ENCODE results near the gene CCDC127. TPM values are rescaled to one million over a fixed set of nuclear protein-coding genes. Genes with fewer than 3 reads are reported as not detected.

The CCDC127 gene
- total RNA-seq, 1 donor = 4.3 TPM

DNA sequence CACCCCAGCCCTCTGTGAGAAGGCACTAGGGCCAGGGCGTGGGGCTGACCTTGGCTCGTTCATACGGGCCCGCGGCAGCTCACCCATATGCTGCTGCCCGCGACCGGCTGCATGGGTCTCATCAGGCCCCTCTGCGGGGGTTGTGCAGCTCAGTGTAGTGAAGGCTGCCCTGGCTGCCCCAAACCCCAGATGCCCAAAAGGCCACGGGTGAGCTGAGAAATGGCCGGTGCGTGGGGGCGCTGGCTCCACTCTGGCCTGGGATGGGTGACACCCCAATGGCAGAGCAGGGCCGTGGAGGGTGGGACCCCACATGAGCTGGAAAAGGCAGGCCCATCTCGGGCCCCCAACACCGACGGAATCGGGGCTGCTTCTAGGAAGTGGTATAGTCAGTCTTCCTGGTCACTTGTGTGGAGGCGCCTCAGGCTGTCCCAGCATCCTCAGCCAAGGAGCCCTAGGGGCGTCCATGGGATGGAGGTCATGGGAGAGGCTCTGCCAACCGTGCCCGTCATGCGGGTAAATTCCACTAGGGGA is 46.1 kb downstream of the CCDC127 start:
- TF ChIP-seq, protein P1, sequence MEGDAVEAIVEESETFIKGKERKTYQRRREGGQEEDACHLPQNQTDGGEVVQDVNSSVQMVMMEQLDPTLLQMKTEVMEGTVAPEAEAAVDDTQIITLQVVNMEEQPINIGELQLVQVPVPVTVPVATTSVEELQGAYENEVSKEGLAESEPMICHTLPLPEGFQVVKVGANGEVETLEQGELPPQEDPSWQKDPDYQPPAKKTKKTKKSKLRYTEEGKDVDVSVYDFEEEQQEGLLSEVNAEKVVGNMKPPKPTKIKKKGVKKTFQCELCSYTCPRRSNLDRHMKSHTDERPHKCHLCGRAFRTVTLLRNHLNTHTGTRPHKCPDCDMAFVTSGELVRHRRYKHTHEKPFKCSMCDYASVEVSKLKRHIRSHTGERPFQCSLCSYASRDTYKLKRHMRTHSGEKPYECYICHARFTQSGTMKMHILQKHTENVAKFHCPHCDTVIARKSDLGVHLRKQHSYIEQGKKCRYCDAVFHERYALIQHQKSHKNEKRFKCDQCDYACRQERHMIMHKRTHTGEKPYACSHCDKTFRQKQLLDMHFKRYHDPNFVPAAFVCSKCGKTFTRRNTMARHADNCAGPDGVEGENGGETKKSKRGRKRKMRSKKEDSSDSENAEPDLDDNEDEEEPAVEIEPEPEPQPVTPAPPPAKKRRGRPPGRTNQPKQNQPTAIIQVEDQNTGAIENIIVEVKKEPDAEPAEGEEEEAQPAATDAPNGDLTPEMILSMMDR (IDR thresholded peaks at IDR 0.05; ENCODE audit: insufficient read depth, low read depth, low read length) = no peak
- no peak for DNase-seq (ENCODE audit: low read depth)
- no peak overlapping the region for H3K4me3 ChIP-seq (ENCODE audit: low read depth, low read length)

DNA sequence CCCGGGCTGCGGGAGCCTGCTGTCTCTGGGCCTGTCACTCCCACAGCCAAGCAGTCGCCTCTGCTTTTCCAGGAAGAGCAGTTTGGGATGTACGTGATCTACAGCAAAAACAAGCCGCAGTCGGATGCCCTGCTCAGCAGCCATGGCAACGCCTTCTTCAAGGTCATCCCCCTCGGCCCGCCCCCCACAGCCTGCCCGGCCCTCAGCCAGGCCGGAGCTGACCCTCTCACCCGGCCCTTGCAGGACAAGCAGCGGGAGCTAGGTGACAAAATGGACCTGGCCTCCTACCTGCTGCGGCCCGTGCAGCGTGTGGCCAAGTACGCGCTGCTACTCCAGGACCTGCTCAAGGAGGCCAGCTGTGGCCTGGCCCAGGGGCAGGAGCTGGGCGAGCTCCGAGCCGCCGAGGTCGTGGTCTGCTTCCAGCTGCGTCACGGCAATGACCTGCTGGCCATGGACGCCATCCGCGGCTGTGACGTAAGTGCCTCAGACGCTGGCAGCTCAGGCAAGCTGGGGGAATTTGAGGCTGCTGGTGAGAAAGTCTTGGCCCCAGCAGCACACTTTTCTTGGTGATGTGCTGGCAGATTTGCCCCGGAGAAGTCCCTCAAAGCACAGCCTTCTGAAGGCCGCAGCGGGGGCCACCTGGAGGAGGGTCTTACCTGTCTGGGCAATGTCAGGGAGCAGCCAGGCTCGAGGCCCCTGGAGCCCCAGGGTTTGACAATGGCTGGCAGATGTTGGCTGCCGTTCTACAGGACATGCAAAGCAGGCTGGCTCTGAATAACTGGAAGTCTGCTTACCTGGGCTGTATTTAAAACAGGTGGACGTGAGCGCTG is 46.8 kb downstream of the CCDC127 start:
- TF ChIP-seq, protein P1 (IDR thresholded peaks at IDR 0.05; ENCODE audit: insufficient read depth, low read depth, low read length) = no peak
- no peak for DNase-seq (ENCODE audit: low read depth)
- no peak overlapping the region for H3K4me3 ChIP-seq (ENCODE audit: low read depth, low read length)

DNA sequence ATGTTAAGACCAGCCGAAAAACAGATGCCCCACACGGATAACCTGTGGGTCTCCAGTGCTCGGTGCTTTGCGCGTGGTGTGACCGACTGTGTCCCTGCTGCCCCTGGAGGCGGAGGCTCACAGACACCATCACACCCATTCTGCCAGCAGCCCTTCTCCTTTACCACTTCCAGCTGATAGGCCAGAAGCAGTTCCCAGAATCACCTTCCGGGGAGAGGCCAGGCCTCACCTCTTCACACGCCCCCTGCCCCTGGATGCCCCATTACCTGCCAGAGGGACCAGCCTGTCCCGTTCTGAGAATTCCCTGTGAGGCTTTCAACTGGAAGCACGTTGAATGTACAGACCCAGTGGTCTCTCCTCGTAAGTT is 48.2 kb downstream of the CCDC127 start:
- TF ChIP-seq, protein P1 (IDR thresholded peaks at IDR 0.05; ENCODE audit: insufficient read depth, low read depth, low read length) = no peak
- no peak overlapping the region for H3K4me3 ChIP-seq (ENCODE audit: low read depth, low read length)
- DNase-seq (ENCODE audit: low read depth) = no peak

DNA sequence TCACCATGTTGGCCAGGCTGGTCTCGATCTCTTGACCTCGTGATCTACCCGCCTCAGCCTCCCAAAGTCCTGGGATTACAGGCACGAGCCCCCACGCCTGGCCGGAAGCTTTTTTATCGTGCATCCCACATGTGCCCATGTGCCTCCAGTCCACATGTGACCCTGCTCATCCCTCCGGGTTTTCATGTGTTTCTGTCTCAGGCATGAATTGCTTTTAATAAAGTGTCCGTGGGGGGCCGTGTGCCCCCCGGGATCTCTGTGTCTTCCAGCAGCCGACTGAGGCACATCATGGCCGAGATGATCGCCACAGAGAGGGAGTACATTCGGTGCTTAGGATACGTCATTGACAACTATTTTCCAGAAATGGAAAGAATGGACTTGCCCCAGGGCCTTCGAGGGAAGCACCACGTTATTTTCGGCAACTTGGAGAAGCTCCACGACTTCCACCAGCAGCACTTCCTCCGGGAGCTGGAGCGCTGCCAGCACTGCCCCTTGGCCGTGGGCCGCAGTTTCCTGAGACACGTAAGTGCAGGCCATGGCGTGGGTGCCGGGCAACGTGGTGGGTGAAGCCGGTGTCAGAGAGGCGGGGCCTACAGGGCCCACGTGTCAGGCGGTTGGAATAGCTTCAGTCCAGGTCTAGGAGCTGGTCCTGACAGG is 48.8 kb downstream of the CCDC127 start:
- H3K4me3 ChIP-seq (ENCODE audit: low read depth, low read length) = no peak overlapping the region
- TF ChIP-seq, protein P1 (IDR thresholded peaks at IDR 0.05; ENCODE audit: insufficient read depth, low read depth, low read length) = no peak
- DNase-seq (ENCODE audit: low read depth) = peak; percentile 72

DNA sequence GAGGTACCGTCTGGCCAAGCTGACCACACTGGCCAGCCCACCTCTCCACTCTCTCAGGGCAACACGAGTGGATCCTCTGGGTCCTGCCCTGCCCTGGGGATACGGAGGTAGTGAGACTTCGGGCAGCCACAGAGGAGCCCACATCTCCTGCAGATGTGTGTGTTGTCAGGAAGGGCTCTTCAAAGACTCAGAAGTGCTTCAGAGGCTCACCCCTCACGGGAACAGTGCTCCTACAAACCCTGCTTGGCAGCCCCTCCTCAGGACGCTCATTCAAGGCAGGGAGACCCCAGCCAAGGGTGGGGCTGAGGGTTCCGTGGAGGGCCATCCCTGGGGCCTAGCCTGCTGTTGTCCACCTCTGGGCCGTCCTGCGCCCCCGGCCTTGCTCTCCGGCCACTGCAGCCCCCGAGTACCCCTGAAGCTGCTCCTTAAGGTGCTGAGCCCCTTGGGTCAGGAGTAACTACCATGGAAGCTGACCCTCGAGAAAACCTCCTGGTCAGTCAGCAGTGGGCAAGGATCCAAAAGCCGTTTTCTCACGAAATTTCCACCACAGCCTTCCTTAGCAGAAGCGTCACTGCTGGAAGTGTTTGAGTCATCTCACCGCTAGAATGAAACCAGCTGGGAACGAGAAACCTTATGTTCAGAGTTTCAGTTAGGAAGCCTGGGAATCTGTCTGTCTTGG is 49.8 kb downstream of the CCDC127 start:
- DNase-seq (ENCODE audit: low read depth) = peak; percentile 96
- H3K4me3 ChIP-seq (ENCODE audit: low read depth, low read length) = no peak overlapping the region
- TF ChIP-seq, protein P1 (IDR thresholded peaks at IDR 0.05; ENCODE audit: insufficient read depth, low read depth, low read length) = no peak

DNA sequence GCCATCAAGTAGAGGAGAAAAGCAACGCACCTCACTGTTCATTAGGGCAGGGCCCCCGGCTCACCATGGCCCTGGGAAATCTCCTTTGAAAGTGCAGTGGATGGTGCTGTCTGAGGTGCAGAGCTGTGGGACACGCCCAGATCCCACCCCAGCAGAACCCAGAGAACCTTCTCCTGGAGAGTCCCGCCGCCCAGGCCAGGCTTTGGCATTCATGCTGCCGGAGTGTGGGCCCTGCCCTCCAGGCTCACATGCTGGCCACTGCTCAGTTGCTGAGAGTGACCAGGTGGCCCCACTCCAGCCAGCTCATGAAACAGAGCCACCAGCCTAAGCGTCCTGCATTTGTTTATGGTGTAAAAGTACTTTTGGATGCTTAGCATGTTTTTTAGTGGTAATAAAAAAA is 50.4 kb downstream of the CCDC127 start:
- no peak overlapping the region for H3K4me3 ChIP-seq (ENCODE audit: low read depth, low read length)
- peak; percentile 50 for DNase-seq (ENCODE audit: low read depth)
- TF ChIP-seq, protein P1 (IDR thresholded peaks at IDR 0.05; ENCODE audit: insufficient read depth, low read depth, low read length) = no peak

All from fibroblast of villous mesenchyme (primary cell).